ENCODE results near the gene MAS1.

DNA sequence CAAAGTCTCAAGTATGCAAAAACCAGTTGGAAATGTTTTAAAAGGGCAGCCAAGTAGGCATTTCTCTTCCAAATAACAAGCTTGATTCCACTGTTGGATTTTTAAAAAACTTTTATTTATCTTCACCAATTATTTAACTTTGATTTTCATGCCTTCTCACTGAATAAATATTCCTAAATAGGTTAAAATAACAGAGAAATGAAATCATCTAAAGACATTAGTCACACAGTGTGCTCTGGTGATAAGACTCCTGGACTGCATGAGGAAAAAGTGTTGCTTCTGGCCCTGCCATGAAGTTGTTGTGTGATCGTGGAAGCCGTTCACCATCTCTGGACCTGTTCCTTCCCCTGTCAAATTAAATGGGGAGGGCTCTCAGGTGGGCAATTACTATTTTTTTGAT, 44.3 kb downstream of the MAS1 start:
- TF ChIP-seq TCF12 (IDR thresholded peaks at IDR 0.05; ENCODE audit: low read depth, low read length) (no peak), EGR1 (IDR thresholded peaks at IDR 0.05; ENCODE audit: borderline replicate concordance in 1 of 2, low read depth in 2 of 2, low read length in 2 of 2) (no peak), MYB (IDR thresholded peaks at IDR 0.05; ENCODE audit: borderline replicate concordance, low read depth, low read length) (no peak), BRCA1 (IDR thresholded peaks at IDR 0.05; ENCODE audit: low read depth, low read length) (no peak), MTA3 (IDR thresholded peaks at IDR 0.05; ENCODE audit: borderline replicate concordance, low read length) (no peak), RFX5 (IDR thresholded peaks at IDR 0.05; ENCODE audit: low read depth, low read length) (no peak), EP300 (IDR thresholded peaks at IDR 0.05; ENCODE audit: borderline replicate concordance in 1 of 2, control insufficient read depth in 1 of 2, low read depth in 2 of 2, low read length in 2 of 2) (no peak), RAD21 (IDR thresholded peaks at IDR 0.05; ENCODE audit: insufficient read depth, low read depth, low read length) (no peak), PAX5 (IDR thresholded peaks at IDR 0.05; ENCODE audit: borderline replicate concordance, low read depth, low read length) (no peak), POLR2A (IDR thresholded peaks at IDR 0.05; ENCODE audit: low read depth, low read length) (no peak), YY1 (IDR thresholded peaks at IDR 0.05; ENCODE audit: low read depth, low read length) (no peak)

Data from GM12878 (cell line).